NCI-H1417 treated with DMSO at 0.1 percent for 48 hours (cell line): ENCODE results near the gene VAV2.
A peak's percentile ranks its signal among the peaks of the same experiment; 100 is the strongest.
"Not testable (repeated sequence)": the region's sequence is repeated elsewhere in the genome, so short reads cannot be mapped to it uniquely, and the experiment has no call there.

ENCODE experiments used
- DNase-seq: peaks from one replicate; lab custom pipeline; 2025; lab: John Stamatoyannopoulos, UW

VAV2 gene

DNA sequence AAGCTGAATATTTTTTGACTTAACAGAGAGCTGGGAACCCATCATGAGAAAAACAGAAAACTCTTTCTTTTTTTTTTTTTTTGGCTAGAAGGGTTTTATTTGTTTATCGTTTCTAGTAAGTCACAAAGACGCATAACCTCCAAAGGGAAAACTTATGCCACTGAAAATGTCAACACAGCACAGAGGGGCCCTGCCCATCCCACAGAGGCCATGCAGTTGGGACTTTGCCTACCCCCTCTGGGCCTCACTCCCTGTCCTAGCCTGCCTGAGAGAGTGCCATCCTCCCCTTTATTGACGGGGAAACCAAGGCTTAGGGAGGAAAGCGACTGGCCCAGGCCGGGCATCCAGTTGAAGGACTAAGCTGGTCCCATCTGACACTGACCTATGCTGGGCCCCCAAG, 74.7 kb downstream of the VAV2 start:
- no peak for DNase-seq

DNA sequence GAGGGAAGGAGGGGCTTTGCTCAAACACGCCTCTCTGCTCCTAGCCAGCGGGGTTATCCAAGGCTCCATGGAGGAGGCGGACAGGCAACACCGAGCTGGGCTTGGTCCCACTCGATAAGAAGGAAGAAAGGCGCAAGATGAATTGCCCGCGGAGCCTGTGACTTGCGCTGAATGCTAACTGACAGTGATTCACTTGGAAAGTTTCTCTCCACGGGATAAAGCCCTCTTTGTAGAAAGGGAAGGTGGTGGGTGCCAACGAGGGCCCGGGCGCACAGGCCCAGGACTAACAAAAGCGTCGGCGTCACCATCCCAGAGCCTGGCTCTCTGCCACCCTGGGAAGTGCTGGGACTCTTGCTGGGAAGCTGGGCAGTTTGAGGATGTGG, 76.0 kb downstream of the VAV2 start:
- DNase-seq, result no peak

DNA sequence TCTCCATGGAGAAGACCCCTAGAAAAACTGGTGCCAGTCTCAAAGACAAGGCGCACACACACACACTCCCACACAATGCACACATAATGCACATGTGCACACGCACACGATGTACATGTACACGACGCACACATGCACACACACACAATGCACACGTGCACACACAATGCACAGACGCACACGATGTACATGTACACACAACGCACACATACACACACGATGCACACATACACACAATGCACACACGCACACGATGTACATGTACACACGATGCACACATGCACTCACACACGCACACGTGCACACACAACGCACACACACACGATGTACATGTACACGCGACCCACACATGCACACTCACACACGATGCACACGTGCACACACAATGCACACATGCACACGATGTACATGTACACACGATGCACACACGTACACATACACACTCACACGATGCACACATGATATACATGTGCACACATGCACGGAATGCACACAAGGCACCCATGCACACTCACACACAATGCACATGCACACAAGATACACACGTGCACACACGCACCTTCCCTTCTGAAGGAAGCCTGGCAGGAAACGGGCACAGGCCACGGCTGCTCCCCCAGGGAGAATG, 76.5 kb downstream of the VAV2 start:
- DNase-seq, result no peak

DNA sequence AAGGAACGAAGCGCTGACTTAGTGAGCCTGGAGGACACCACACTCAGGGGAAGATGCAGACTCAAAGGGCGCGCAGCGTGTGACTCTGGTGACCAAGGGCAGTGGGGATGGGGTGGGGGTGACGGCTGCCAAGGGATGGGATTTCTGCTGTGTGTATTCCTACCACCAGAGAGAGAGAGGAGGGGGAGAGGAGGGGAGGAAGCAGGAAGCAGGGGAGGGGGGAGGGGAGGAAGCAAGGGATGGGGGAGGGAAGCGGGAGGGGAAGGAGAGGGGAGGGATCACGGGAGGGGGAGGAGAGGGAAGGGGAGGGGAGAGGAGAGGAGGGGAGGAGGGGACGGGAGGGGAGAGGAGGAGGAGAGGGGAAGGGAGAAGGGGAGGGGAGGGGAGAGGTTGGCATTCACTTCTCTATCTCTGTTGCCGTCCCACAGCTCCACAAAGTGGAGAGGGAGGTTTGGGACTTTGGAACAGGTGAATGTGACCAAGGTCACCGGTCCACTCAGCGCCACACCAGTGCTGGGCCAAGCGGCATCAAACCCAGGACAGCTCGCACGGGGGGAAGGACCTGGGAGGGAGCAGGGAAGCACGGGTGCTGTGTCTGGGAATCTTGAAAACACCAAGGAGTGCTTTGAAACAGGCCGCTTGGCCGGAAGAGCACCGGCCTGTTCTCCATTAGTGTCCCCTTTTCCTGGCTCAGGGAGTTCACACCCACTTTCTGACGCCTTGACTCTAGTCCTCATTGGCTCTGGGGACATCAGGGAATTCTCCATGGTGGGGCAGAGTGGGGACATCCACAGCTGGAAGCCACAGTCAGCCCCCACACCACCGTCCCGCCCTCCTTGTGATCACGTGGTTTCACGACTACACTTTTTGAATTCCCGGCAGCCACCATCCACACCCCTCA, 77.4 kb downstream of the VAV2 start:
- no peak for DNase-seq

DNA sequence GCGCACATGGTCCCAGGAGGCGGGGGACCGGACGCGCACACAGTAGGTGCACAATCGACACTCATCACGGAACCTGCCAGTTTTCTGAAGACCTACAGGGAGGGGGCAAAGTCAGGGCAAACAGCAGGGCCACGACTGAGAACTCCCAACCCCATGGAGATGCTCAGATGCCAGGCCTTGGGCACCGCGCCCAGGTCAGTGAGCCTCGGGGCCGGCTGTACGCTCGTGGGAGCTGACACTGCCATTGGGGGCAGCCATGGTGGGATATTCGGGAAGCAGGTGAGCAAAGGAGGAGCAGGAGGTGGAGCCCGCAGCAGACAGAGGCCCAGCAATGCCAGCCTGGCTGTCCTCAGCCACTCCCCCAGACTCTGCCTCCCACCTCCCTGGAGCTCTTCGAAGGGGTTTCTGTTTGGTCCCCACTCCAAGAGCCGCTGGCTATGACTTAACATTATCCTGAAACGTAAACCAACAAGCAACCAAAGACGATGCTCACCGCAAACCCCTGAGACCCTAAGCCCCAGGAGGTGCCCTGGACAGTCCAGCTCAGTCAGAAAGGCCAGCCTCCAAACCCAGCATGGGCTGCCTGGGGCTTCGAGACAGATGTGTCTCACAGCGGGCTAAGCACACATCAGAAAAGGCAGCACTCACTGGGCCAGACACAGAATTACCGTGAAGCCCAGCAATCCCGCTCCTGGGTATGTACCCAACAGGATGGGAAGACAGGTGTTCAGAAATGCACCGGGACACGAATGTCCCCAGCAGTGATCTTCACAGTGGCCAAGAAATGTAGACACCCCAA, 78.4 kb downstream of the VAV2 start:
- no peak for DNase-seq

DNA sequence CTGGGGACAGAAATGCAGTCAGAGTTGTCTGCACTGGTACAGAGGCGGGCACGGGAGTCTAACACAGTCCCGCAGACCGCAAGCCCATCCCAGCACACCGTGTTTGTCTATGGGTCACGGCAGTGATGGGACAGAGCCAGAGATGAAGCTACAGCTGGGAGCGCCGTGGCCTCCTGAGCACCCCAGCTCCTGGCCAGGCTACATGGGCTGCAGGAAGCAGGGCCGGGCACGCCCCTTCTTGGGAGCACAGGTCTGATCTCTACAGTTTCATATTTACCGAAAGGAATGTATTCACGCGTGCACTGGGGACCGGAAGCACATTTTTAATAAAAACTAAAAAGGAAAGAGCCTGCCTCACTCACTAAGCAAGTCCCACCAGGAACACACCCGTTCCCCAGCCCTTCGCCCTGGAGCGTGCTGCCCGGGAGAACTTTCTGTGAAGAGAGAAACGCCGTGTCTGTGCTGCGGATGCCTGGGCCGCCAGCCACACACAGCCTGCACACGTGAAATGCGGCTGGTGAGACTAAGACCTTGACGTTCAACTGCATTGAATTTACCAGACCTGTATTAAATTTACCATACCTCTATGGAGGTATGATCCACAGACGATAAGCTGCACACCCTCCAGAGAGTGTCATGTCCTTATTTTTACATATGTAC, 81.1 kb downstream of the VAV2 start:
- DNase-seq, result no peak

DNA sequence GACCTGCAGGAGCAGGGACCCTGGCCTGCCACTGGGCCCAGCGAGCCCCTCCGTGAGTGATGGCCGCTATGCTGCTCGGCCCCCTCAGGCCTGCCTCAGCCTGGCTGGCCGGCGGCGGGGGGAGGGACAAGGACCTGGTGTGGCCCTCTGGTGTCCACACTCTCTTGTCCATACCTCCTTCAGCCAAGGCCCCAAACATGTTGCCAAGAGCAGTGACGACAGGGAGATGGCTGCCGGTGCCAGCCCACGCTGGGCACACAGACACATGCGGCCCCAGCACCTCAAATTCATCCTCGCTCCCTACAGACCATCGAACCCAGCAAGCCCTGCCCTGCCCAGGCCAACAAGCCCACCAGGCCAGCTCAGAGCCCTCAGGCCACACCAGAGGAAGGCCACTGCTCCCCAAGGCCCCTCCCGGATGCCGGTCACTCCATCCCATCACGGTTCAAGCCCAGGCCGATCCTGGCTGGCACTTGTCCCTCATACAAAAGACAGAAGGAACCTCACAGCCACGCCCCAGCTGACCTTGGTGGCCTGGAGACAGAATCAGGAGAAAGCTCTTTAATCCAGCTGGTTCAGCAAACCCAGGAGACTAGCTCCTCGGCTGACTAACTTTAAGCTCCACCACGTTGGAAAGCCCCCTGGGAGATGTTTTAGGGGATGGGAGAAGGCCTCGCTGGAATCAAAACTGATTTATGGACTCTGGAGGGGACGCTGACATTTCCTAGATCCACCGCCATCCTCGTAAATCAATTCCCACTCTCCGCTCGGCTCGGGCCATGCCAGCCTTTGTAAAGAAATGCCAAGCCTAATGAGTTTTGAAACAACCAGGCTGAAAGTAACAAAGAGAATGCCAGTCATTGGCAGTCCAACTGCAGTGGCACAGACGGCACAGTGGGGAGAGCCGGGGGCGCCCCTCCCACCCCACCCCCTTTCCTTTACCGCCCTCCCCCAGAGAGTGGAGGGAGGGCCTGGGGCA, 84.9 kb downstream of the VAV2 start:
- no peak for DNase-seq

DNA sequence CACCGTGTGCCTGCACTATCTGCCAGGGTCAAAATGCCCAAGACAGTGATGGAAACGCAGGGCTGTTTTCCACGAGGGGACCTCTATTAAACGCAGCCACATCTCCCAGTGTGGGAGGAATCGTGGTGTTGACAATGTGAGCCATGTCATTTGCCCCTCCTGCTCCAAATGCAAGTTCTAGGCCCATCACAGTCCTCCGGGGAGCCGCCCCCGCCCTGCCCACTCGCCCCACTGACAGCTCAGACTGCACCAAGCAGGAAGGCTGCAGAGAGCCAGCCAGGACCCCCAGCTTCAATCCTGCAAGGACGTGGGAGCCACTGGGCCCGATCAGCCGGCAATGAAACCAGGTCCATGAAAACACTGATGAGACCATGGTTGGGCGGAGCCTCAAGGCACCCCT, 85.9 kb downstream of the VAV2 start:
- no peak for DNase-seq

DNA sequence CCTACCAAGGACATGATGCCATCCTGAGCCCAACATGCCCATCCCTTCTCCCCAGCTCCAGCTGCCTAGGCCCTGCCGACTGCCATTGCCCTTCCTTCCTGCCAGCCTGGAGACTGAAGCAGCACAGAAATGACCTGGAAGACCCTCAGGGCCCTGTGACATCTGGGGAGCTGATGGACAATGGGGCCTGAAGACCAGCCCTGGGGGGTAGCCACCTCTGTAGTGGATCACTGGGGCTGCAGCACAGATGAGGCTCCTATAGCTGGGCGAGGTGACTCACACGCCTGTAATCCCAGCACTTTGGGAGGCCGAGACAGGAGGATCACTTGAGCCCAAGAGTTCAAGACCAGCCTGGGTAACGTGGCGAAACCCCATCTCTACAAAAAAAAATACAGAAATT, 86.6 kb downstream of the VAV2 start:
- DNase-seq, result no peak

DNA sequence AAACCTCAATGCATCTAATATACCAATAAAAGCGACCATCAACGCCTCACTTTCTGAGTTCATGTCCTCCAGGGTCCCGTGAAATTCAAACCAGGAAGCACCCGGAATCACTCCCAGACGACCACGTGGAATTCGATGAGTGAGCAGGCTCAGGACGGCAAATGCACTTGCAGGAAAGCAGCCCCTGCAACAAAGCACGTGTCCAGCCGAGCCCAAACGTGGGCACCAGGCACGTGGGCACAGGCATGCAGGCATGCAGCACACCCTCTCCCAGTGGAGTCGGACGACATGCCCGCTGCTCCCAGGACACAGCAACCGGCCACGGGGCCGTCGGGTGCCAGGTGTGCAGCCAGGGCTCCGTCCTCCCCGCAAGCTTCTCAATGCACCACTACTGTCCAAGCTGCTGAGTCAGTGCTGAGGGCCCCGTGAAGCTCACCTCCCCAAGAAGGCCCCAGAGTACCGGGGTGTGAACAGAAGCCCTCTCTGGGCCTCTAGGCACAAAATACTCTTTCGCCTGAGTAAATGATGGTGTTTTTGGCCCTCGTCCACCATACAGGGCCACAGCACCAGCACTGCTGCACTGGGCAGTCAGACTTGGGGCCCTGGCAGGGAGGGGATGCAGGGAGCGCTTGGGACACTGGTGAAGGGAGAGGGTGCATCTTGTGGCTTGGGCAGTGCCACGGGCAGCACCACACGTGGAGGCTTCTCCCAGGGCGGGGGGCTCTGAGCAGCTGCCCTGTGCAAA, 87.6 kb downstream of the VAV2 start:
- DNase-seq, result no peak

DNA sequence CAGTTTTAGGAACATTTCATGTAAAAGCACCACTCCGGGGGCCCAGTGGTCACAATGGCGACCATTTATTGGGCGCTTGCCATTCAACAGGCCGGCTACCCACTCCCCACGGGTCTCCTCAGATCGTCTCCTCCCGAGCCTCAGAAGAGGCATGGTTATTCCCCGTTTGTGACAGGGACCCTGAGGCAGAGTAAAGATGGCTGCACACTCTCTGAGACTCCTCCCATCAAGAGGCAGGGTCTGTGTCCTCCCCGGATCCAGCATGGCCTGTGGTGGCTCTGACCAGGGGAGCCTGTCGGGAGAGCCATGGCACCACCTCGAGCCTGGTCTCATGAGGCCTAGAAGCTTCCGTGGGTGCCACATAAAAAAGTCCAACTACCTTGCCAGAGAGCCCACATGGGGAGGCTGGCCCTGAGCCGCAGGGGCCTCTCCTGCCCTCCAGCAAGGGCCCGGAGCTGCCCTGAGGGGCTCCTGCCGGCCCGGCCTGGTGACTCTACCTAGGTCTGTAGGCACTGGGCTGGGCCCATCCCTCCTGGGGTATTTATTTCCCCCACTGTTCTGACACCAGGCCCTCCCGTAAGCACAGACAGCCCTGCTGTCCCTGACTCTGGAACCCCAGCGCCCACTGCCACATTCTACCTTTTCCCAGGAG, 90.8 kb downstream of the VAV2 start:
- DNase-seq, result no peak

DNA sequence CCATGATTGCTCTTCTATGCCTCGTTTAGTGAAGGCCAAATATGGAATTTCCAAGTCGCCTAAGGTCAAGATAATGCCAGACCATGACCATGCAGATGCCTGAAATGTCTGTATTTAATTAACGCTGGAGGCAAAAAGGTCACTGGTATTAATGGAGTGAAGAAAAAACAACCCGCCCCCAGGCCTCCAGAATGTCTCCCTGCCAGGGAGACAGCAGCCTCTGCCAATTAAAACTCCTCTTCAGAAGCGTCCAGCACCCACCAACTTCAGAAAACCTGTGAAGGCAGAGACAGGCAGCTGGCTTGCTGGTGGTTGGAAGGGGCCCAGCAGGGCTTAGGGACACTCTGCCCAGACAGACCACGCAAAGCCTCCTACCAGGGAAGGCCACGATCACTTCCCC, 94.4 kb downstream of the VAV2 start:
- DNase-seq, result no peak

DNA sequence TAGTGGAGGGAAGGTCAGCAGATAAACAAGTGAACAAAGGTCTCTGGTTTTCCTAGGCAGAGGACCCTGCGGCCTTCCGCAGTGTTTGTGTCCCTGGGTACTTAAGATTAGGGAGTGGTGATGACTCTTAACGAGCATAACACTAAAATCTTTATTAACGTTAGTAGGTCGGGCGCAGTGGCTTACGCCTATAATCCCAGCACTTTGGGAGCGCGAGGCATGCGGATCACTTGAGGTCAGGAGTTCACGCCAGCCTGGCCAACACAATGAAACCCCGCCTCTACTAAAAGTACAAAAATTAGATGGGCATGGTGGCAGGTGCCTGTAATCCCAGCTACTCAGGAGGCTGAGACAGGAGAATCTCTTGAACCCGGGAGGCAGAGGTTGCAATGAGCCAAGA, 96.1 kb downstream of the VAV2 start:
- DNase-seq, result not testable (repeated sequence)

DNA sequence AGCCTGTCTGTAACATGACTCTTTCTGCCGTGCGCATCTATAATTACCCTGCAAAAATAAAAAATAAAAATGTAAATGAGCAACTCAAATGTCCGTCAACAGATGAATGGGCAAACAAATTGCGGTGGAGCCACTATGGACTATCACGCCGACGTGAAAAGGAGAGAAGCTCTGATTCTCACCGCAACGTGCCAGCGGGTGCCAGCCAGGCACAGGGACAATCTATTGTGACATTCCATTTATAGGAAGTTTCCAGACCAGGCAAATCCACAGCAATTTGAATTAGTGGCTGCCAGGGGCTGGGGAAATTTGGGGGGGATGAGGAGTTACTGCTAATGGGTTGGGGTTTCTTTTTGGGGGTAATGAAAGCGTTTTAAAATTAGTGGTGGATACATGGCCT, 96.8 kb downstream of the VAV2 start:
- no peak for DNase-seq

DNA sequence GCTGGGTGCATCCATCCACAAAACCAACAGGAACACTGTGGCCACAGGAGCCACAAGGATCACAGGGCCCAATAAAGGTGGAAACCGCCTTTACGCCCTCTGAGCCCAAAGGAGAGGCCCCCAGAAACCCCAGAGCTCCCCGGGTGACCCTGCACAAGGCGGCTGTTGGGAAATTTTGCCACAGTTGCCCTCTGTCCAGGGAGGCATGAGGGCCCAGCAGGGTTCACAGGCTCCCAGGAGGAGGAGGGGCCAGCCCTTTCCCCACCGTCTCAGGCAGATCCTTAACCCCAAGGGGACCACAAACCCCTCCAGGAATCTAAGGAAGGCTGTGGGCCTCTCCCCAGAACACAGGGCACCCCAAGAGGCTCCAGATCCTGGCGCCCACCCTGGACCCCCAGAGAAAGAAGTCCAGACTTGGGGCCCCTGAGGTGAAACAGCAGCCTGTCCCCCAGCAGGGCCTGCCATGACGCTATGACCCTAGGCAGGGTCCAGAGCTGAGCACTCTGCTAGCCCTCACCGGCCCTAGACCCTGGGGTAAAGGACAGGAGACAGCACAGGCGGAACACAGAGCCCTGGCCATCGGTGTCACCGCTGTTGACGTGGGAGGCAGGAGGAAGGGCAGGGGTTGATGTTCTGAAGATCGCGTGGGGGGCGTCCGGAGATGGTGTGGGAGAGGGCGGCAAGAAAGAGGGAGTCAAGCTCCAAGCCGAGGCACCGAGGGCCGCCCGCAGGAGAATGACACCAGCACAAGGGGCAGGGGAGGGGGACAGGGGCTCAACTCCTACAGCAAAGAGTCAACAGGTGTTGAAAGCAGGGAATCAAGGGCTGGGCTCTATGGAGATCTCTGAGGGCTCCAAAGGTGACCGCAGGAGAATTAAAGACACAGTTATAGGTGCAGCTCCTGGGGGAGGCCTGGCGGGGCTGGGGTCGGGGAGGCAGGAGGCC, 97.5 kb downstream of the VAV2 start:
- no peak for DNase-seq

DNA sequence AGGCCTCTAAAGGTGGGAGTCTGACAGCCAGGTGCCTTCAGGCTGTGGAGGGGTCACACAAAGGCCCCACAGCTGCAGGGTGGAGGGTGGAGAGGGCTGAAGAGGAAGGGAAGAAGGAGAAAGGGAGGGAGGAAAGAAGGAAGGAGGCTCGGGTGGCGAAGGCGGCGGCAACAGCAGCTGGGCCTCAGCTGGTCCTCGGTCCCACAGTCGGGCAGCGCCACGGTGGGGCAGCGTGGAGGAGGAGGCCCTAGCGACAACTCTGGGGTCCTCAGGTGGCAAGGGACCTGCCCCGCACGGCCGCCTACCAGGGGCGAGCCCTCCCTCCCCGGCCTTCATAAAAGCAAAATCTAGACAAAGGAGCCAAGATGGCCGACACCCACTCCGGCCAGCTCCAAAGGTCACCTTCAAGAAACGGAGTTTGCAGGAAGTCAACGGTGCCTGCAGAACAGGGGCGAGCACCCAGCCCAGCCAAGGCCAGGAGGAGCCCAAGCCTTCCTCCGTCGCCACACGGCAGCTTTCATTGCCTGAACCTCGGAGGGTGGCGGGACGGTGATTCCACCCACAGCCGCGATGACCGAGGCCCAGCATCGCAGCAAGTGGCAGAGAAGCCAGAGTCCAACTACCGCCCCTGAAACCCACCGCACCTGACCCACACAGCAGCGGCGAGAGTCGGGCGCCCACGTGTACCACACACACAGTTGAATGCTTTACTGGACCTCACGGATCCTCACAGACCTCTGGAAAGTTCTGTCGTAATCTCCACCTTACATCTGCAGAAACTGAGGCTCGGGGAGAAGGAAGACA, 98.7 kb downstream of the VAV2 start:
- no peak for DNase-seq

DNA sequence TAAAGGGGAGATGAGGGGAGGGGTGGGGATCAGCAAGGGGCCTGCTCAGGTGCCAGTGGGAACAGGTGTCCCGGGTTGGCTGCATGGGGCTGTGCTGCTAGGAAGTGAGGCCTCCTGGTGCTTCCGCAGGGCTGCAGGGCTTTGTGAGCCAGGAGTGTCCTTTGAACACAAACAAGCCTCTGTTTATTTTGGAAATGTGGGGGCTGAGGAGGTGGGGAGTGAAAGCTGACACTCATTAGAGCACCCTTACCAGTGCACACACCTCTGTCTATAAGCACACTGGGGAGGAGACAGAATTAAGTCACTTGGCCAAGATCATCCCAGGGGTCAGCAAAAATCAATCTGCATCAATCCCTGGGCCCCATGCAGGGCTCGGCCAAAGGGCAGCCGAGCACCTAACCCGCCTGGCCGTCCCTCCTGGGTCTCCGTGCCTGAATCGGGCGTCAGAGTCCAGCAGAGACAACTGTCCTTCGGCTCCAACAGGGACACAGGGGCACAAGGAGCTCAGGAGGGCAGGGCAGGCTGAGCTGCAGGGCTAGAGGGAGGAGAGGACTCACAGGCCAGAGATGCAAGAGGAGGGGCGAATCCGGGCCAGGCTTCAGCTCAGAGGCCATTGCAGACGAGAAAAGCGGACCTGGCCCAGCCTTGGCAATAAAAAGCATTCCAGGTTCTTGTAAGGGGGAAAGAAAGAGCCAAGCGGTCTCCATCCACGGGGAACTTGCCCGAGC, 99.8 kb downstream of the VAV2 start:
- peak; percentile 71 for DNase-seq
